ENCODE data around the gene CIAO2B.

GRCh38 chr16:66931665-66932064 is 2.5 kb downstream of the CIAO2B start:
- TF ChIP-seq CTCF (IDR thresholded peaks at IDR 0.05) = no peak
- no peak for TF ChIP-seq EZH2phosphoT487 (IDR thresholded peaks at IDR 0.05)
